Keratinocyte (primary cell): ENCODE results near the gene LCORL. TPM values are rescaled to one million over a fixed set of nuclear protein-coding genes. Genes with fewer than 3 reads are reported as not detected.

ENCODE experiments used
- DNase-seq: peaks from one replicate; pipeline ENCODE4 v3.0.0-alpha.2; 2011; ENCODE audit warnings: low read depth, missing footprints, low spot score
- FAIRE-seq: peaks from 2 replicates; lab custom pipeline; 2011; peaks lifted over from hg19 to GRCh38; lab: Jason Lieb, UNC
- H2AFZ ChIP-seq: 2 replicates; pipeline ENCODE4 v1.6.0; 2012; ENCODE audit warnings: low read length, control low read depth, inconsistent platforms; ENCODE audit not compliant: control insufficient read depth
- H3K27ac ChIP-seq: 2 replicates; pipeline ENCODE4 v1.5.1; 2011; ENCODE audit warnings: low read length; ENCODE audit not compliant: control insufficient read depth, insufficient read depth
- H3K27me3 ChIP-seq: 3 replicates; pipeline ENCODE4 v1.6.0; 2011; ENCODE audit warnings: low read length; ENCODE audit not compliant: control insufficient read depth, insufficient read depth; ENCODE audit errors: extremely low read depth
- H3K36me3 ChIP-seq, 2 experiments: 2 replicates in 1 of 2; 3 replicates in 1 of 2; pipeline ENCODE4 v1.5.1; 2011; ENCODE audit warnings: low read length in 2 of 2, mild to moderate bottlenecking in 1 of 2; ENCODE audit not compliant: control insufficient read depth in 2 of 2, insufficient read depth in 2 of 2; ENCODE audit errors: extremely low read depth in 1 of 2
- H3K4me1 ChIP-seq: 3 replicates; pipeline ENCODE4 v1.5.1; 2011; ENCODE audit warnings: low read length; ENCODE audit not compliant: control insufficient read depth, insufficient read depth; ENCODE audit errors: extremely low read depth
- H3K4me2 ChIP-seq: 3 replicates; pipeline ENCODE4 v1.6.0; 2011; ENCODE audit warnings: low read depth, low read length; ENCODE audit not compliant: control insufficient read depth, insufficient read depth; ENCODE audit errors: extremely low read depth
- H3K4me3 ChIP-seq, 3 experiments: fragments of 200-600 bp in 1 of 3; sonication (generic) in 1 of 3; 2 replicates in 2 of 3; 3 replicates in 1 of 3; pipeline ENCODE4 v1.5.1; 2011 to 2016; ENCODE audit warnings: low read length in 3 of 3, mild to moderate bottlenecking in 3 of 3, control low read depth in 2 of 3, inconsistent platforms in 1 of 3, low read depth in 1 of 3, mixed read lengths in 1 of 3, mixed run types in 1 of 3, moderate library complexity in 1 of 3; ENCODE audit not compliant: control insufficient read depth in 2 of 3, insufficient read depth in 2 of 3; ENCODE audit errors: extremely low read depth in 1 of 3
- H3K79me2 ChIP-seq: 2 replicates; pipeline ENCODE4 v1.6.0; 2012; ENCODE audit warnings: low read length; ENCODE audit not compliant: control insufficient read depth, insufficient read depth
- H3K9ac ChIP-seq: 3 replicates; pipeline ENCODE4 v1.6.0; 2011; ENCODE audit warnings: low read length; ENCODE audit not compliant: control insufficient read depth, insufficient read depth; ENCODE audit errors: extremely low read depth
- H3K9me1 ChIP-seq: 3 replicates; pipeline ENCODE4 v1.6.0; 2011; ENCODE audit warnings: low read length; ENCODE audit not compliant: control insufficient read depth, insufficient read depth; ENCODE audit errors: extremely low read depth
- H3K9me3 ChIP-seq: 2 replicates; pipeline ENCODE4 v1.5.1; 2012; ENCODE audit warnings: low read depth, low read length; ENCODE audit not compliant: control insufficient read depth
- H4K20me1 ChIP-seq: 3 replicates; pipeline ENCODE4 v1.6.0; 2011; ENCODE audit warnings: low read length; ENCODE audit not compliant: control insufficient read depth, insufficient read depth; ENCODE audit errors: extremely low read depth
- EZH2 ChIP-seq: IDR thresholded peaks from one replicate; pipeline ENCODE4 v1.6.1; 2012; ENCODE audit warnings: inconsistent platforms, mild to moderate bottlenecking, low read length, moderate library complexity
- dilution Hi-C: fragments of 300-500 bp; cut with MboI; formaldehyde crosslinking; loops from one replicate; pipeline ENCODE4 v1.7.0; 2020; ENCODE audit warnings: low sequenced_read_pairs; ENCODE audit not compliant: extremely low pct_ligation_motif_present
- polyA plus RNA-seq, 5 experiments: library from polyadenylated mRNA; depleted of rRNA in 3 of 5; stranded (reverse) in 3 of 5; stranded (forward) in 1 of 5; unstranded in 1 of 5; fragments of >200 nt; gene quantifications; 1 replicate in 1 of 5; 2 replicates in 3 of 5; 3 replicates in 1 of 5; pipeline versions ENCODE4 v1.2.1 to v1.2.3, GENCODE V29; 2011 to 2012; ENCODE audit warnings: missing spikeins in 2 of 5, low read depth in 1 of 5, low replicate concordance in 1 of 5
- TF ChIP-seq, protein P1 (sequence below), 3 experiments: IDR thresholded peaks in 1 of 3; conservative IDR thresholded peaks in 1 of 3; optimal IDR thresholded peaks in 1 of 3; 2 replicates in 2 of 3; 3 replicates in 1 of 3; pipeline versions ENCODE3 to v1.5.1; 2011; ENCODE audit warnings: low read length in 3 of 3, mild to moderate bottlenecking in 3 of 3, moderate library complexity in 2 of 3, control low read depth in 1 of 3, inconsistent platforms in 1 of 3; ENCODE audit not compliant: insufficient read depth in 2 of 3; ENCODE audit errors: extremely low read depth in 1 of 3

Gene LCORL
- polyA plus RNA-seq, 1 donor (not counting 4 experiments of a cell fraction or from before 2014, with no cell fraction given): 3.3 TPM

DNA sequence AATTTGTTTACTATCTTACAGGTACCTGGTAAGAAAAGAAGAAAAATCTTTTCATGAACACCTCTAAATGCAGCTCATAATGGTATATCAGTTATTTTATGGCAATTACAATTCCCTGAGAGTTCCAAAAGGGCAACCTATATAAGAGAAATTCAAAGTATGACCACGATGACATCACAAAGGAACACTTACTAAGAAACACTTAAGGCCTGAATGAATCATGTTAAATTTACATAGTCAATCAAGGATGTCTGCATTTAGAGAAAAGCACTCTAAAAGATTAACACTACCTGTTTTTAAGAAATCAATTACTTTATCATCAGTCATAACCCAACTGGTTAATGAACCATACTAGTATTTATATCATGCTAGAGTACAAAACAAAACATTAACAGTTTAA is 63.9 kb downstream of the LCORL start:
- no peaks in the 10 kb centered on the region for H3K9me1 ChIP-seq
- no peaks in the 10 kb centered on the region for H4K20me1 ChIP-seq
- H3K4me3 ChIP-seq: no peak overlapping the region
- H3K27me3 ChIP-seq: no peaks in the 10 kb centered on the region
- peaks cover 5% of the 10 kb centered on the region for H3K4me1 ChIP-seq
- H3K27ac ChIP-seq: no peak overlapping the region
- no peak overlapping the region for H2AFZ ChIP-seq
- FAIRE-seq (no peak), DNase-seq (no peak)
- H3K4me2 ChIP-seq: no peak overlapping the region
- TF ChIP-seq, protein P1, sequence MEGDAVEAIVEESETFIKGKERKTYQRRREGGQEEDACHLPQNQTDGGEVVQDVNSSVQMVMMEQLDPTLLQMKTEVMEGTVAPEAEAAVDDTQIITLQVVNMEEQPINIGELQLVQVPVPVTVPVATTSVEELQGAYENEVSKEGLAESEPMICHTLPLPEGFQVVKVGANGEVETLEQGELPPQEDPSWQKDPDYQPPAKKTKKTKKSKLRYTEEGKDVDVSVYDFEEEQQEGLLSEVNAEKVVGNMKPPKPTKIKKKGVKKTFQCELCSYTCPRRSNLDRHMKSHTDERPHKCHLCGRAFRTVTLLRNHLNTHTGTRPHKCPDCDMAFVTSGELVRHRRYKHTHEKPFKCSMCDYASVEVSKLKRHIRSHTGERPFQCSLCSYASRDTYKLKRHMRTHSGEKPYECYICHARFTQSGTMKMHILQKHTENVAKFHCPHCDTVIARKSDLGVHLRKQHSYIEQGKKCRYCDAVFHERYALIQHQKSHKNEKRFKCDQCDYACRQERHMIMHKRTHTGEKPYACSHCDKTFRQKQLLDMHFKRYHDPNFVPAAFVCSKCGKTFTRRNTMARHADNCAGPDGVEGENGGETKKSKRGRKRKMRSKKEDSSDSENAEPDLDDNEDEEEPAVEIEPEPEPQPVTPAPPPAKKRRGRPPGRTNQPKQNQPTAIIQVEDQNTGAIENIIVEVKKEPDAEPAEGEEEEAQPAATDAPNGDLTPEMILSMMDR (optimal IDR thresholded peaks at IDR 0.05 in 1 of 3, IDR thresholded peaks at IDR 0.05 in 1 of 3, conservative IDR thresholded peaks at IDR 0.05 in 1 of 3; ENCODE audit: extremely low read depth in 1 of 3, insufficient read depth in 2 of 3, low read length in 3 of 3): no peak
- TF ChIP-seq EZH2: no peak
- no peak overlapping the region for H3K9ac ChIP-seq
- peaks cover 0 to 4% of the 10 kb centered on the region in 2 experiments for H3K36me3 ChIP-seq
- H3K9me3 ChIP-seq: no peaks in the 10 kb centered on the region
- dilution Hi-C loops: no loop called here
- no peaks in the 10 kb centered on the region for H3K79me2 ChIP-seq

GRCh38 chr4:17956245-17956644 is 65.3 kb downstream of the LCORL start:
- FAIRE-seq: no peak
- H3K36me3 ChIP-seq: peaks cover 0 to 4% of the 10 kb centered on the region in 2 experiments
- H3K4me2 ChIP-seq: no peak overlapping the region

More at GRCh38 chr4:17956245-17956644, 65.3 kb downstream of the LCORL start:
- H3K9ac ChIP-seq: no peak overlapping the region
- H3K27me3 ChIP-seq: no peaks in the 10 kb centered on the region
- dilution Hi-C loops: no loop called here
- H4K20me1 ChIP-seq: no peaks in the 10 kb centered on the region
- no peak overlapping the region for H3K27ac ChIP-seq
- TF ChIP-seq EZH2: no peak
- TF ChIP-seq, protein P1 (optimal IDR thresholded peaks at IDR 0.05 in 1 of 3, IDR thresholded peaks at IDR 0.05 in 1 of 3, conservative IDR thresholded peaks at IDR 0.05 in 1 of 3; ENCODE audit: extremely low read depth in 1 of 3, insufficient read depth in 2 of 3, low read length in 3 of 3): no peak
- no peak for DNase-seq
- no peak overlapping the region for H3K4me3 ChIP-seq
- no peaks in the 10 kb centered on the region for H3K9me1 ChIP-seq
- peaks cover 5% of the 10 kb centered on the region for H3K4me1 ChIP-seq
- no peaks in the 10 kb centered on the region for H3K79me2 ChIP-seq
- H2AFZ ChIP-seq: no peak overlapping the region
- no peaks in the 10 kb centered on the region for H3K9me3 ChIP-seq
